NOMO-1 (cell line): ENCODE results near the gene ZHX3.

Experiments
- DNase-seq, 2 experiments: peaks; one replicate each; lab custom pipeline; 2025; ENCODE audit not compliant: unreplicated experiment in 2 of 2; lab: John Stamatoyannopoulos, UW

ZHX3 gene

DNA sequence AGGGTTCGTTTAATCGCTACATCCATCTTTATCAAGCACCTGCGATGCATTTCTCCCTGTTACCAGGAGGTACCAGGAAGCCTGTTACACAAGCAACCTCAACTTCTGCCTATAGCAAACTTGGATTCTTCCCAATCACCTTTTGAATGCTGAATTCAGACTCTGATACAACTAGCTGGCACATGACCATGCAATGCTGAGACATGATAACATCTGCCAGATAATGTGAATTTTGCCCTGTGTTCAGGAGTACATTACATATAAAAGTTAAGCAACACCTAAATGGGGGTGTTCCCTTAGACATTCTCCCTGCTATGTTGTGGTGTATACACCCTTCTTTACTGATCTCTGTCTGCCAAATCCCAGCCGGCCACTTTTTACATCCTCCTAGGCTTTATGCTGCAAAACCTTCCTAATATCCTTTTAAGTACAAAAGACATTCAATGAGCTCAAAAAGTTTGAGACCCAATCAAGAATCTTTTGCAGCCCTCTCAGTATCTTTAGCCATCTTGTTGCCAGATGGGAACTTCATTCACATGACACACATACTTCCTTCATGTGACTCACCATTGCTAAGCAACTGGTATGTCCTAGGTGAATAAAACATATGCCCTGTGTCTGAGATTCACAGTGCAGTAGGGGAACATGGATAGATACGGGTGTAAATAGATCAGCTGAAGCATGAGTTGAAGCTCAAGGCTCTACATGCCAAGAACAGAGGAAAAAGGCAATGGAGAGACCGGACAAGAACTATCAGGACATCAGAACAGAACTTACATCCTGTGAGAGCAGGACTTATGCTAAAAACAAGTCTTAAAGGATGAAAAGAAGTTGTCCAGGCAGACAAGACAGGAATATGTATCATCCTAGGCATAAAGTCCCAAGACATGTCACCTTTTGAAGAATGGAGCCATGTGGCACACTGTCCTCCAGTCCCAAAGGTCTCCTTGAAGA, 84.3 kb downstream of the ZHX3 start:
- DNase-seq, result peak in 1 of 2 experiments; percentile 20

DNA sequence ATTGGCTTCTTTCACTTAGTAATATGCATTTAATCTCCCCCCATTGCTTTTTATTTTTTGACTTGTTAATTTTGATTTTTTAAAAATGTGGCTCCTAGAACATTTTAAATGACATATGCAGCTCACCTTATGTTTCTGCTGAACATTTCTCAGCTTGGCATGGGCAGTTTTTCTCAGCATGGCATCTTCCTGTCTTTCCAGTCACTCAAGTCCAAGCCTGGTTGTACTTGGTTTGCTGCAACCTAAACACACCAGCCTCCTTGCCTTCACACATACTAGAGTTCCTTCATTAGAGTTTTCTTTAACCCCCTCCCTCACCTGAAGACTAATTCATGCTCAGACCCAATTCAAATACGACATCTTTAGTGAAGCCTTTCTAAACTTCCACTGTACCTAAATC, 86.4 kb downstream of the ZHX3 start:
- no peak for DNase-seq

DNA sequence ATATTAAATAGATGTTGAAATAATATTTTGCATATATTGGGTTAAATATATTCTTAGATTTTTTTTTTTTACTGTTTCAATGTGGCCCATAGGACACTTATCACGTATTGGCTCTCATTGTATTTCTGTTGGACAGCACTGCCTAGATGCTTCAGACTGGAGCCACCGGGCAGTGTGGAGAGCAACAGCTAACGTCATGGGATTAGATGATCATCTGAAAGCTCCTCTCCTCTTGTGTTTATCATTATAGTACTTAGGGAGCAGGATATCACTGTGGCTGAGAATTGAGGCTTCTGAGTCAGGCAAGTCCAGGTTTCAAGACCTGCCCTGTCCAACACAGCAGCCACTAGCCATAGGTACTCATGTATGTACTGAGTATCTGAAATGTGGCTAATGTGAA, 87.4 kb downstream of the ZHX3 start:
- no peak for DNase-seq

DNA sequence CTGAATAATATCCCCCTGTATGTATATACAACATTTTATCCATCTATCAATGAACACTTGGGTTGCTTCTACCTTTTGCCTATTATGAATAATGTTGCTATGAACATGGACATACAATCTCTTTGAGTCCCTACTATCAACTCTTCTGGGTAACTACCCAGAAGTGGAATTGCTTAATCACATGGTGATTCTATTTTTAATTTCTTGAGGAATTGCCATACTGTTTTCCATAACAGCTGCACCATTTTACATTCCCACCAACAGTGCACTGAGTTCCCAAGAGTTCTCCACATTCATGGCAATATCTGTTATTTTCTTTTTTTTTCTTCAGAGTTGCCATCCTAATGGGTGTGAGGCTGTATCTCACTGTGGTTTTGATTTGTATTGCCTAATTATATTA, 88.3 kb downstream of the ZHX3 start:
- DNase-seq, result no peak

DNA sequence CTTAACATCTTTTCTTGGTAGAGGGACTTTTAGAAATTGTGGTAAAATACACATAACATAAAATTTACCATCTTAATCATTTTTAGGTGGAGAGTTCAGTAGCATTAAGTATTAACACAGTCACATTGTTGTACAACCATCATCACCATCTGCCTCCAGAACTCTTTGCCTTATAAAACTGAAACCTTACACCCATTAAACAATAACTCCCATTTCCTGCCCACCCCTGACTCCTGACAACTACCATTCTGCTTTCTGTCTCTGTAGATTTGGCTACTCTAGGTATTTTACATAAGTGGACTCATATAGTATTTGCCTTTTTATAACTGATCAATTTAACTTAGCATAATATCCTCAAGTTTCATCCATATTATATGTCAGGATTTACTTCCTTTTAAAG, 88.7 kb downstream of the ZHX3 start:
- DNase-seq, result no peak

DNA sequence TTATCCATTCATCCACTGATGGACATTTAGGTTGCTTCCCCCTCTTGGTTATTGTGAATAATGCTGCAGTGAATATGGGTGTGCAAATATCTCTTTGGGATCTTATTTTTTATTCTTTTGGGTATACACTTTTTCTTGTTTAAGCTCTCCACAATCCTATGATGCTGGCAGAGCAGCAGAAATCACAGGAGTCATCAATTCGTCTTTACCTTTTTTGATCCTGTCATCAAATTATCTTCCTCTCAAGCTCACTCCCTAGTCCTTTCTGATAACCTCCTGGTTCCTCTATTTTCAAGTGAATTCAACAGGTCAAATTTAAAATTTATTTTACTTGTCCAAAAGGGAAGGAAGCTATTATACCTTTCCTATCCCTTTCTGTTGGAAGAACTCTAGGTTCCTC, 91.1 kb downstream of the ZHX3 start:
- DNase-seq, result no peak

DNA sequence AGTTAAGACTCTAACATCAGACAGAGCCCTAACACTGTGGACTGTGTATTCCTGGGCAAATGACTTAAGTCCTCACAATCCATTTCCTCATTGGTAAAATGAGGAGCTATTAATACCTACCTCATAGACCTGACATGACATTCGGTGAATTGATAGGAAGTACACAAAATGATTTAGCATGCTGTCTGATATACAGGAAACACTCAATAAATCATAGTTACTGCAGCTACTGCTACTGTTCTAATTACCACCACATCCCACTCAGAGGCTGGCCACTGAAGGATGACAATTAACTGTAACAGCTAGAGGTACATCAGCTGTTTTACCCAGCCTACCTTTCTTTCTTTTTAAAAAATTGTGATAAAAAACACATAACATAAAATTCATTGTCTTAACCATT, 92.4 kb downstream of the ZHX3 start:
- peak in 1 of 2 experiments; percentile 90 for DNase-seq

DNA sequence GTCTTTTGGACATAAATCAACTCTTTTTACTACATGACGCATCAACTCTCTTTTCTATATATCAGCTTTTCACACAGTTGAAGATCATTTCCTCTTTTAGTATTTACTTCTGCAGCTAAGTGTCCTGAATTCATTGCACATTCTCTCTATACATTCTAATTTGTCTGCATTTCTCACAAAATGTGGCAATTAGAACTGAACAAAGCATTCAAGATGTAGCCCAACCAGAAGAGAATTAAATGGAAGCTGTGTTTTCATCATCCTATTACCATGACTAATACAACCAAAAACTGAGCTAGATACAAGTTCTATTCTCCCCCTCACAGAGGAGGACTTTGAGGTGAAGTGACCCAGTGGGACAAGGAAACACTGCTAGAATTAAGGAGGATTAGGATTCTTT, 93.2 kb downstream of the ZHX3 start:
- DNase-seq, result peak; percentile 26 to 80

DNA sequence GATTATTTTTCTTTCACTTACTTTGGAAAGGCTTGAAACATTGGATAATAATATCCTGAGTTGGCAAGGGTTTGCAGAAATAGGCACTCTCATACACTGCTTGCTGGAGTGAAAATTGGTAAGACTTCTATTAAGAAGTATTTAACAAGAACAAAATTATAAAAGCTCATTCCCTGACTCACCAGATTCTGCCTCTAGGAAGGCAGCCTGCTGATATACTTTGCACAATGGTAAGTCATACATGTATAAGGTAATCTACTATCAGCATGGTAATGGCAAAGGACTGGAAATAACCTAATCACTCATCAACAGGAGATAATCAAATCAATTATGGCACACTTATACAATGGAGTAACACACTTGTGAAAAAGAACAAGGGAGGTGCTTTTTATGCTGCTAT, 94.4 kb downstream of the ZHX3 start:
- no peak for DNase-seq

DNA sequence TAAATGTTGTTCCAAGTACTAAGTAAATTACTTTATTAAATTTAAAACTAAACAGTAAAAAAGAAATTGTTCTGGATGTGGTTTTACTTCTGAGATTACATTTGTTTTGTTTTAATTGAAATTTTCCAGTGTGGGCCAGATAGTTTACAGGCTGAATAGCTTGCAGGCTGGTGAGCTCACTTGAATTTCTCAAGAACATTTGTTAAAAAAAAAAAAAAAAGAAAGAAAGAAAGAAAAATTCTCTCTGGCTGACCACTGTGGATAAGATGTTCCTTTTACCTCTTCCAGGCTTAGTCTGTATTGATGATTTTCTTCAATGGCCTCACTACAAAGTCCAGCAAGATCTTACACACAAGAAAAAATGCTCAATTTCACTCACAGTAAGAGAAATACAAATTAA, 94.8 kb downstream of the ZHX3 start:
- no peak for DNase-seq

DNA sequence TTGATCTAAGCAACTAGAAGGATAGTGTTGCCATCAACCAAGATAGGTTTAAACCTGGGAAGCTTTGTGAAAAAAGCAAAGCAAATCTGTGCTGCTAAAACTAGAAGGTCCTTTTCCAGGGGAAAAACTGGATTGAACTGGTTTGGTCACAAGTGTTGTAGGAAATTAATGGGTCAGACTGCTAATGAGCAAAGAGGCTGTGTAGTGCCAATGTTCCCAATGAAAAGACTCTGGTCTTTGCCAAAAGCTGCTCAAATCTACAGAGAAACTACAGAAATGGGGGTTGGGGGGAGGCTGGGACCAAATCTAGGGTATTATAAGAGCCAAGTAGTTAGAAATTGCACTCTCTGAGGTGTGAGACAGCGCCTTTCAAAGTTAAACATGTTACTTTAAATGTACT, 95.2 kb downstream of the ZHX3 start:
- DNase-seq, result no peak

DNA sequence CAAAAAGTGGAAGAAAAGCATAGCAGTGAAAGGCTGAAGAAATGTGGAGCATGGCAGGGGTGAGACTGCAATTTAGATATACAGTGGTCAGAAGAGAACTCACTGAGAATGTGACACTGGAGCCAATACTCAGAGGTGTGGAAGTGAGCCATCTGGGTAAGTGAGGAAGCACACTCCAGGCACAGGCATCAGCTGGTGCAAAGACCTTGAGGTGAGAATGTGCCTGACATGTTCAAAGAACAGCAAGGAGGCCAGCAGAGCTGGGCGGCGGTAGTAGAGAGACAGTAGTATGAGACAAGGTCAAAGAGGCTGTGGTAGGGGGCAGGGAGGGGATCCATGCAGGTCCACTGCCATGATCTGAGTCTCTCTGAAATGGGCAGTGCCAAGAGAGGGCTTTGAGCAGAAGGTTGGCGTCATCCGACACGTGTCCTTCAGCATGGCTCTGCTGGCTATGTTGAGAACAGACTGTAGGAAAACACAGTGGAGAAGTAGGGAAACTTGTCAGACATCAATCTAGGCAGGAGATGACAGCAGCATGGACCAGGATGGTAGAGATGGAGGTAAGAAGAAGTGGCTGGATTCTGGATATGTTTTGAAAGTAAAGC, 95.8 kb downstream of the ZHX3 start:
- DNase-seq, result no peak

DNA sequence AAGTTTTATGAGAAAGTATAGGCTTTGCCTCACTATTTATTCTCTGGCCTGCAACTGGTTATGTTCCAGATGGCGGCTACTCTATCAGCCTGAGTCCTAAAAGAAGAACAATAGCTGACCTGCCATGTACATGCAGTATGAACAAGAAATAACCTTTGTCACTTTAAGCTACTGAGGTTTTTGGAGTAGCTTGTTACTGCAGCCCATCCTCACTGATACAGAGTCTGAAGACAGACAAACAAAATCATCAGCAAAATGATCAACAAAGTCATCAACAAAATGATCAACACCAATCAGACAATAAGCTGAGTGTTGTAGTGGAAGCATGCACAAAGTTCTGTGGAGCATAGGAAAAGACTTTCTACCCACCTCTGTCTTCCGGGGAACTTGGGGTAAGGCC, 97.7 kb downstream of the ZHX3 start:
- DNase-seq, result no peak

DNA sequence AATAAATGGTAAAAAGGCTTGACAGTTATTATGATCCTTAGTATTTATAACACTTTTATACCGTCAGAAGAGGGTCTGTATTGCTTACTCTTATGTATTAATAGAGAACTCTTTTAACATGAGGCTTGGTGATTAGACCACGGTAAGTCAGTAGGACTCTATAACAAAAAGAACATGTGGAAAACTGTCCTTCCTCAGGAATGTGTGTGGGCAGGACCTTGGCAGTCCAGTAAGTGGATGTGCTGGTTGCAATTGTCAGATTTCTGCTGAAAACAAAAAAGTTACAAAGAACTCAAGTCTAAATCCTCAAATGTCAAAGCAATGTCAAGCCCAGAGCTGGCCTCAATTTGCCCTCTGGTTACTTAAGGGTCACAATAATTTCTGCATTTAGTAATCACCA, 99.1 kb downstream of the ZHX3 start:
- DNase-seq, result no peak

DNA sequence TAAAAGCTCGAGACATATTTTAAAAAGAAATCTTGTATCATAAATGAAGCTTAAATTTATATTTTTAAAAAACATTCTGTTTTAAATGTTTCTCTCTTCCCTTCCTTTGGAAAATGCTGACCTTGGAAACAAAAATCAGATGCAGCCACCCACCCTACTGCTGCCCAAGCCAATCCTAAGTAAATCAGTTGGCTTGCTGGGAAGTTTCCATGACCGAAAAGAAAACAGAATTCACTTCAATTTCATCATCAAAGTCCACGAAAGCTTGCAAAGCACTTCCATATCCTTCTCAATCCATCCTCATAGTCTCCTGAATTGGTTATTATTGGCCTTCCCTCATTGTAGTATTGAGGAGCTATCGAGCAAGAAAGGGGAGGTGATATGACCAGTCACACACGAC, 100.1 kb downstream of the ZHX3 start:
- DNase-seq, result no peak

DNA sequence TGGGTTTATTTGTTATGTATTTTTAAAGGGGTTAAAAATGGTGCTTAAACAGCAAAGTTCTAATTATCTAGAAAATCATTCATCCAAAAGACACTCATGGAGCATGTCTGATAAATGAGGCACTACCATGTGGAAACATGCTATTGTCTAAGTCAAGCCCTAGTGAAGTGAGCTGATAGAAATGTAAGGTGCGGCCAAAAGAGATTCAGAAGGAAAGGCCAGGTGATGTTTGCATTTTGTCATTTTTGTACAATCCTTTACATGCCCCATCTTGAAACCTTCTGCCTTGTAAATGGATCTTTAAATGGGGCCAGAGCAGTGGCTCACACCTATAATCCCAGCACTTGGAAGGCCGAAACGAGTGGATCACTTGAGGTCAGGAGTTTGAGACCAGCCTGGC, 102.9 kb downstream of the ZHX3 start:
- no peak for DNase-seq

DNA sequence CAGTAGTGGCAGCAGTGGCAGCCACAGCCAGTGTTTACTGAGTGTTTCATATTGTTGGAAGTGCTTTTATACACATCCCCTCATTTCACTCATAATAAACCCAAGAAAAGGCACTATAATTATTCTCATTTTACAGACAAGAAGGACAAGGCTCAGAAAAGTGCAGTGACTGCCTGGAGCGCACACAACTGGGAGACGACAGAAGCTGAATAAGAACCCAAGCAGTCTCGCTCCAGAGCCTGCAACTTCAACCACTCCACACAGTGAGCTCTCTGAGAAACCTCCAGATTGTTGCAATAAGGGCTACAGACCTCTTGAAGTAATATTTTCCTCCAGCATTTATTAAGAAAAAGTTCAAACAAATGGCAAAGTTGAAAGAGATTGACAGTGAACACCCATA, 103.3 kb downstream of the ZHX3 start:
- no peak for DNase-seq

DNA sequence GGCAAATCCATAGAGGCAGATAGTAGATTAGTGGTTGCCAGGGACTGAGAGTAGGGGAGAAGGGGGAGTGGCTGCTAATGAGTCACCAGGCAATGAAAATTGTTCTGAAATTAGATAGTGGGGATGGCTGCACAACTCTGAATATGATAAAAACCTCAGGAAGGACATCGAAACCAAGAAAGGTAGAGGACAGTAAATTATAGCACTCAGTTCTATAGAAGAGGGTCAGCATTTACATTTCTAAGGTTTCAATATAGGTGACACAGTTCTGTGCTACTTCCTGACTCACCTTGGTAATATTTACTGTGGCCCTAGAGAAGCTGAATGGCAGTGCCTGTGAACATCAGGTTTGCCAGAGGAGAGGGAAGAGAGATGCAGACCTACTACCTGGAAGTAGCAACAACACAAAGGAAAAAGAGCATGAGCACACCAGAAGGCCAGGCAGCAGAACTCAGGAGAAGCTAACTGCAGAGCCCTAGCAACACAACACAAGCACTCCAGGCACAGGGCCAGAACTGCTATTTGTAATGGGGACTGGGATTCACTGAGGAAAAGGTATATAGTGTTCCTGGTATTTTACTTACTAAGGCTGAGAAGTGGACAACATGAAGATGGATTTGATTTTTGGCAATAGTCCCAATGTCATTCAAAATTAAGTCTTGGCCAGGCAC, 104.2 kb downstream of the ZHX3 start:
- DNase-seq, result no peak

DNA sequence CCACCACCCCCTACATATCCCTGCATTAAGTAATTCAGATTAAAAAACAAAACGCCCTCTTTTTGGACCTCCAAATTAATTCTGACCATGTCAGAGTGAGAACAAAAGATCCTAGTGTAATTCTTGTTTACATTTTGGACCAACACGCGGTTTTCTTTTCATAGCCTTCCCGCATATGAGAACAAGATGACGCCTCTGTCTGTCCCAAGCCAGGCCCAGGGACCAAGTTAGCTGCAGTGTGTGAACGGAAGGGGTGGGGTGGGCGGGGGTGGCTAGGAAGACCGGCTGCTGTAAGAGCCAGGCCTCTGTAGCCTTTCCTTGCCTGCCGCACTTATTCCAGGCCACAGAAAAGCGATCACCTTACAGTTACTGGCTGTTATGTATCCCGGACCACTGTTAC, 112.2 kb downstream of the ZHX3 start:
- no peak for DNase-seq

DNA sequence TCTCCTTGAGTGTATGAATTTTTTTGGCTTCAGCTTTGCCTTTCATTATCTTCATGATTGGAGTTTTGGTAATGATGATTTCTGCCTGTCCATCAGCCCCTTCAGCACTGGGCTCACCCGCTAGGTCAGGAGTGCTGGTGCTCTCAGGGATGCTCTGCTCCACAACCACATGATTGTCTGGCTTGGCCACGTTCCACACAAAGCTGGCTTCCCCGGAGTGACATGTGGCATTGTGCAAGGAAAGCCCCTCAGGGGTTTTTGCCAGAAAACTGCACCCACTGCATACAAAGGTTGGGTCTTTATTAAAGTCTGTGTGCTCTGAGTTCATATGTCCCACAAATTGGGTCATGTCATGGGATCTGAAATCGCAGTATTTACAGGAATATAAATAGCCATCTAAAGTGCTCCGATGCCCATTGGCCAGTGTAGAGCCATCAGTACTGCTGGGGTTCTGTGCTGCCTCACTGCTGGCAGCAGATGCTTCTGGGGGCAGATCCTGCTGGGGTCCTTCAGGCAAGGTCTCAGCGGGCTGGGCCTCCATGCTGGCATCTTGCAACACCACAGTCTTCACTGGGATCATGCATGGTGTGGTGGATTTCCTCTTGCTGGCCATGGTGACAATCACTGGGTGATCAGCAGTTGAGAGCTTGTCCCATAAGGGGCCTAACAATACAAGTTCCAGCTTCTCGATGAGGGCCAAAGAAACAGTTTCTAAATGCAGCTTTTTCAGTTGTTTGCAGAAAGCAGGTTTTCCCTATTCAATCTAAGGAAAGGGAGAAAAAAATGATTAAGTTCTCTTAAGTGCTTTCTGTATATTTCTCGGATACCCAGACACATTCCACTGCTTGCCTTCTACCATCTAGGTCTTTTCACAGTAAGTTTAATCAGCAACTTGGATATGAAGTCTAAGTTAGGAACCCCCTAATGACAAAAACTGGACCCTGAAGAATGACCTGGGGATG, 112.9 kb downstream of the ZHX3 start:
- no peak for DNase-seq

DNA sequence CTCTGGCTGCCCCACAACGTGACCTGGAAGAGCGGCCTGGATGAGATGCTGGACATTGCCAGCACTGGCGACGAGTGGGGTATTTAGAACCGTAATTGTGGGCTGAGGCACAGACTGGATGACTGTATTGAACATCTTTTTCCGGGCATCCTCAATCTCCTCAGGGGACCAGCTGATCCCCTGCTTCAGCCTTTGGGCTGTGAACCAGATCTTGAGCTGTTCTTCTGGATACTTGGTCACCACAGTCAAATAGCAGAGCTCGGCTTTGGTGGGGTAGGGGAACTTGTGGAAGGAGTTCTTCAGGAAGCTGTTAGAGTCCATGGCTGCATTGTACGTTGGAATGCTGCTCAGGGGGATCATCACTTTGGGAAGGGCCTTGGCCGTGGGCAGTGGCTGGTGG, 113.9 kb downstream of the ZHX3 start:
- no peak for DNase-seq
